Measurements from ENCODE around the gene ZNF337. TPM values are rescaled to one million over a fixed set of nuclear protein-coding genes. Genes with fewer than 3 reads are reported as not detected.

ZNF337 gene
- total RNA-seq, 1 experiment from 2014 or later: 10.3 TPM

DNA sequence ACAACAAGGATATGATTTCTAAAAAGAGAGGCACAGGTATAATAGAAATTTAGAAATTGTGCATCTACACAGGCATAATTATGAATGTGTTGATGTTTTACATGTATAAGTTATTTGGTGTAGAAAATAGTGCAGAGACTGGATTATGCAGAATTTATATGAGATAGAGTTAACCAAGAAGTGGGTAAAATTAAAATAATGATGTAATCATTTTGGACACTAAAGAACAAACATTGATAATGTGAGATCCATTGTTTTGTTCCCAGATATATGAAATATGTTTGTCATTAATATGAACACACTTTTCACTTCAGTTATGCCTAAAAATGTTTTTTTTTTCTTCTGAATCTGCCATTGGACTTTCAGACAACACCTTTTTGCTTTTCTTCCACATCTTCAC lies 37.2 kb upstream of the ZNF337 start:
- Mint-ChIP-seq H3K27ac (no peak overlapping the region), H3K27me3 (ENCODE audit: low read depth) (no peaks in the 10 kb centered on the region), H3K4me3 (no peak overlapping the region), H3K4me1 (no peaks in the 10 kb centered on the region), H3K9me3 (no peaks in the 10 kb centered on the region), H3K36me3 (ENCODE audit: insufficient read depth in 1 of 3, low read depth in 3 of 3) (no peaks in the 10 kb centered on the region)
- no peak overlapping the region for H3K18ac ChIP-seq (ENCODE audit: insufficient read length, low read depth, low read length)
- no peak overlapping the region for H4K5ac ChIP-seq (ENCODE audit: insufficient read length, low read depth, low read length)
- H3K9ac ChIP-seq (ENCODE audit: extremely low read depth, insufficient read length, low read length): no peak overlapping the region
- H4K20me1 ChIP-seq (ENCODE audit: control insufficient read depth, insufficient read depth, insufficient read length): no peaks in the 10 kb centered on the region
- no peak overlapping the region for H3K23ac ChIP-seq (ENCODE audit: insufficient read length, low read depth, low read length)
- no peak overlapping the region for H3K14ac ChIP-seq (ENCODE audit: insufficient read depth, low read length)
- H3K4me2 ChIP-seq (ENCODE audit: insufficient read depth, insufficient read length, low read length): no peak overlapping the region
- no peak overlapping the region for H3K4ac ChIP-seq (ENCODE audit: low read depth, low read length)
- no peaks in the 10 kb centered on the region for H3K9me3 ChIP-seq (ENCODE audit: control insufficient read depth, low read depth, low read length)
- H2BK15ac ChIP-seq (ENCODE audit: low read depth, low read length): no peak overlapping the region
- H3K27me3 ChIP-seq (ENCODE audit: insufficient read depth, low read length): no peaks in the 10 kb centered on the region
- no peak overlapping the region for H2BK20ac ChIP-seq (ENCODE audit: low read depth, low read length, poor library complexity, severe bottlenecking)
- H2BK120ac ChIP-seq (ENCODE audit: low read depth, low read length, poor library complexity, severe bottlenecking): no peak overlapping the region
- no peaks in the 10 kb centered on the region for H3K79me1 ChIP-seq (ENCODE audit: insufficient read depth, low read depth, low read length, poor library complexity, severe bottlenecking)
- no peak overlapping the region for H2BK5ac ChIP-seq (ENCODE audit: insufficient read length, low read length)
- no peak overlapping the region for H4K8ac ChIP-seq (replicated peaks; ENCODE audit: insufficient read length, low read depth, low read length)
- no peaks in the 10 kb centered on the region for H3K4me1 ChIP-seq (ENCODE audit: insufficient read depth, low read length)
- no peak overlapping the region for H3K56ac ChIP-seq (ENCODE audit: insufficient read length, low read depth, low read length)
- no peak overlapping the region for H4K91ac ChIP-seq (ENCODE audit: insufficient read length, low read depth, low read length)
- no peak overlapping the region for H3K27ac ChIP-seq (ENCODE audit: insufficient read length, low read depth, low read length)
- TF ChIP-seq, protein P1, sequence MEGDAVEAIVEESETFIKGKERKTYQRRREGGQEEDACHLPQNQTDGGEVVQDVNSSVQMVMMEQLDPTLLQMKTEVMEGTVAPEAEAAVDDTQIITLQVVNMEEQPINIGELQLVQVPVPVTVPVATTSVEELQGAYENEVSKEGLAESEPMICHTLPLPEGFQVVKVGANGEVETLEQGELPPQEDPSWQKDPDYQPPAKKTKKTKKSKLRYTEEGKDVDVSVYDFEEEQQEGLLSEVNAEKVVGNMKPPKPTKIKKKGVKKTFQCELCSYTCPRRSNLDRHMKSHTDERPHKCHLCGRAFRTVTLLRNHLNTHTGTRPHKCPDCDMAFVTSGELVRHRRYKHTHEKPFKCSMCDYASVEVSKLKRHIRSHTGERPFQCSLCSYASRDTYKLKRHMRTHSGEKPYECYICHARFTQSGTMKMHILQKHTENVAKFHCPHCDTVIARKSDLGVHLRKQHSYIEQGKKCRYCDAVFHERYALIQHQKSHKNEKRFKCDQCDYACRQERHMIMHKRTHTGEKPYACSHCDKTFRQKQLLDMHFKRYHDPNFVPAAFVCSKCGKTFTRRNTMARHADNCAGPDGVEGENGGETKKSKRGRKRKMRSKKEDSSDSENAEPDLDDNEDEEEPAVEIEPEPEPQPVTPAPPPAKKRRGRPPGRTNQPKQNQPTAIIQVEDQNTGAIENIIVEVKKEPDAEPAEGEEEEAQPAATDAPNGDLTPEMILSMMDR (conservative IDR thresholded peaks at IDR 0.05): no peak
- no peak overlapping the region for H2BK12ac ChIP-seq (ENCODE audit: insufficient read length, low read depth, low read length)
- no peak overlapping the region for H3T11ph ChIP-seq (ENCODE audit: low read length)
- no peak overlapping the region for H2AK5ac ChIP-seq (ENCODE audit: insufficient read length, low read length)
- no peaks in the 10 kb centered on the region for H3K23me2 ChIP-seq (ENCODE audit: insufficient read length, low read depth, low read length, poor library complexity, severe bottlenecking)
- H2AFZ ChIP-seq (ENCODE audit: low read length): no peak overlapping the region
- no peak for DNase-seq
- no peaks in the 10 kb centered on the region for H3K79me2 ChIP-seq (ENCODE audit: insufficient read depth, low read length)
